SK-N-SH (cell line): ENCODE data around the gene SLCO6A1. TPM values are rescaled to one million over a fixed set of nuclear protein-coding genes. Genes with fewer than 3 reads are reported as not detected.

Experiments
- CTCF ChIA-PET: fragments of 300-600, 350-600 bp; formaldehyde crosslinking; extraction: SDS; loops from one replicate; lab custom pipeline; 2021; lab: Yijun Ruan, JAX
- POLR2A ChIA-PET: fragments of 350-600 bp; sonication (Branson Sonifier 250); formaldehyde crosslinking; extraction: SDS; loops from one replicate; lab custom pipeline; 2020; ENCODE audit warnings: antibody characterized with exemption, inconsistent platforms; lab: Yijun Ruan, JAX
- DNase-seq: peaks from one replicate; pipeline ENCODE4 v3.0.0; 2012
- H2AFZ ChIP-seq: fragments of 200-600 bp; sonication (generic); 2 replicates; pipeline ENCODE4 v1.8.1; 2016; ENCODE audit warnings: antibody characterized with exemption, mild to moderate bottlenecking, low read depth
- H3F3A ChIP-seq: fragments of 200-600 bp; sonication (generic); replicated peaks from 2 replicates; pipeline ENCODE3; 2016; ENCODE audit warnings: antibody characterized with exemption, mild to moderate bottlenecking; ENCODE audit not compliant: insufficient read depth
- H3K27ac ChIP-seq, 2 experiments: fragments of 200-500 bp in 1 of 2; fragments of 200-600 bp in 1 of 2; sonication (Bioruptor generic) in 1 of 2; sonication (generic), shearing (Covaris generic) in 1 of 2; 2 replicates each; pipeline versions ENCODE4 v1.5.1 to v1.6.1; 2014 to 2016; ENCODE audit warnings: low read depth in 2 of 2, inconsistent platforms in 1 of 2, low read length in 1 of 2, mild to moderate bottlenecking in 1 of 2, mixed read lengths in 1 of 2
- H3K27me3 ChIP-seq: fragments of 200-600 bp; sonication (generic), shearing (Covaris generic); 2 replicates; pipeline ENCODE4 v1.6.1; 2016; ENCODE audit warnings: mixed run types; ENCODE audit not compliant: insufficient read depth
- H3K36me3 ChIP-seq, 2 experiments: fragments of 200-500 bp in 1 of 2; fragments of 200-600 bp in 1 of 2; sonication (Bioruptor generic) in 1 of 2; sonication (generic) in 1 of 2; replicated peaks in 1 of 2; 2 replicates each; pipeline versions ENCODE3 to v1.5.1; 2014 to 2016; ENCODE audit warnings: low read length in 1 of 2, mild to moderate bottlenecking in 1 of 2; ENCODE audit not compliant: insufficient read depth in 2 of 2, control insufficient read depth in 1 of 2
- H3K4me1 ChIP-seq, 2 experiments: fragments of 200-500 bp in 1 of 2; fragments of 200-600 bp in 1 of 2; sonication (Bioruptor generic) in 1 of 2; sonication (generic), shearing (Covaris generic) in 1 of 2; 2 replicates each; pipeline versions ENCODE4 v1.5.1 to v1.6.1; 2014 to 2016; ENCODE audit warnings: low read depth in 1 of 2, low read length in 1 of 2, mixed run types in 1 of 2; ENCODE audit not compliant: insufficient read depth in 2 of 2, control insufficient read depth in 1 of 2
- H3K4me2 ChIP-seq: fragments of 200-600 bp; sonication (generic), shearing (Covaris generic); 2 replicates; pipeline ENCODE4 v1.6.1; 2017; ENCODE audit warnings: mixed run types
- H3K4me3 ChIP-seq, 2 experiments: fragments of 200-500 bp in 1 of 2; fragments of 200-600 bp in 1 of 2; sonication (Bioruptor generic) in 1 of 2; sonication (generic), shearing (Covaris generic) in 1 of 2; 2 replicates each; pipeline versions ENCODE4 v1.5.1 to v1.8.1; 2014 to 2016; ENCODE audit warnings: low read depth in 2 of 2, inconsistent platforms in 1 of 2, low read length in 1 of 2, mild to moderate bottlenecking in 1 of 2, mixed read lengths in 1 of 2, moderate library complexity in 1 of 2
- H3K79me2 ChIP-seq: fragments of 200-600 bp; sonication (generic); 2 replicates; pipeline ENCODE4 v1.8.1; 2017; ENCODE audit warnings: mild to moderate bottlenecking; ENCODE audit not compliant: insufficient read depth
- H3K9ac ChIP-seq: fragments of 200-600 bp; sonication (generic); 2 replicates; pipeline ENCODE4 v1.6.1; 2017; ENCODE audit warnings: mixed run types
- H3K9me2 ChIP-seq: fragments of 200-600 bp; sonication (generic); 2 replicates; pipeline ENCODE4 v1.6.1; 2017; ENCODE audit warnings: mixed run types
- H3K9me3 ChIP-seq: fragments of 200-600 bp; sonication (generic); 2 replicates; pipeline ENCODE4 v1.6.1; 2017; ENCODE audit warnings: mixed run types, mild to moderate bottlenecking, moderate library complexity
- H4K20me1 ChIP-seq: fragments of 200-600 bp; sonication (generic); 2 replicates; pipeline ENCODE4 v1.6.1; 2017; ENCODE audit warnings: mild to moderate bottlenecking, mixed run types; ENCODE audit not compliant: insufficient read depth
- CHD2 ChIP-seq: fragments of 150-350 bp; IDR thresholded peaks from 2 replicates; pipeline ENCODE4 v1.6.1; 2018; ENCODE audit warnings: low read length; ENCODE audit not compliant: partially characterized antibody
- ELF1 ChIP-seq: IDR thresholded peaks from 2 replicates; pipeline ENCODE4 v1.4.0; 2012
- EP300 ChIP-seq, 2 experiments: IDR thresholded peaks; 2 replicates each; pipeline versions ENCODE4 v1.4.0 to v1.6.1; 2012; ENCODE audit warnings: borderline replicate concordance in 1 of 2, low read depth in 1 of 2, low read length in 1 of 2
- FOXM1 ChIP-seq: IDR thresholded peaks from 2 replicates; pipeline ENCODE4 v1.4.0; 2012; ENCODE audit warnings: low read depth, mild to moderate bottlenecking
- GABPA ChIP-seq: IDR thresholded peaks from 2 replicates; pipeline ENCODE4 v1.4.0; 2012; ENCODE audit warnings: low read depth, mild to moderate bottlenecking
- GATA2 ChIP-seq: sonication (generic); formaldehyde crosslinking; IDR thresholded peaks from 2 replicates; pipeline ENCODE4 v1.5.0; 2020; ENCODE audit warnings: mild to moderate bottlenecking, missing genetic modification reagents
- MAX ChIP-seq: IDR thresholded peaks from 2 replicates; pipeline ENCODE4 v1.4.0; 2012; ENCODE audit warnings: low read depth
- RAD21 ChIP-seq: IDR thresholded peaks from 2 replicates; pipeline ENCODE4 v1.6.1; 2012; ENCODE audit warnings: mild to moderate bottlenecking, low read length
- RCOR1 ChIP-seq: fragments of 150-350 bp; IDR thresholded peaks from 2 replicates; pipeline ENCODE4 v1.6.1; 2017; ENCODE audit warnings: antibody characterized with exemption, low read length
- RXRA ChIP-seq: IDR thresholded peaks from 2 replicates; pipeline ENCODE4 v1.4.0; 2012; ENCODE audit warnings: low read depth, mild to moderate bottlenecking, borderline replicate concordance
- TCF12 ChIP-seq: IDR thresholded peaks from 2 replicates; pipeline ENCODE4 v1.4.0; 2012
- TEAD4 ChIP-seq: IDR thresholded peaks from 2 replicates; pipeline ENCODE4 v1.4.0; 2012; ENCODE audit warnings: mild to moderate bottlenecking, borderline replicate concordance; ENCODE audit not compliant: insufficient read depth
- USF1 ChIP-seq: IDR thresholded peaks from 2 replicates; pipeline ENCODE4 v1.4.0; 2012; ENCODE audit warnings: low read depth, borderline replicate concordance
- ZBTB33 ChIP-seq: IDR thresholded peaks from 2 replicates; pipeline ENCODE4 v1.4.0; 2012; ENCODE audit warnings: low read depth, borderline replicate concordance
- WGBS: methylation state at CpG from one replicate; pipeline ENCODE4 v1.1.6; 2017; ENCODE audit warnings: low lambda C conversion rate; 5-methylcytosine and 5-hydroxymethylcytosine counted together
- polyA plus RNA-seq, 3 experiments: library from polyadenylated mRNA; depleted of rRNA; stranded (reverse); fragments of >200 nt; gene quantifications; 2 replicates each; pipeline ENCODE4 v1.2.3, GENCODE V29; 2012
- TF ChIP-seq, protein P1 (sequence below): fragments of 200-600 bp; sonication (generic); IDR thresholded peaks from 2 replicates; pipeline ENCODE4 v1.6.1; 2017; ENCODE audit warnings: antibody characterized with exemption, mild to moderate bottlenecking, moderate library complexity

Gene SLCO6A1
- polyA plus RNA-seq, 1 of the 3 experiments (the other 2 are of a cell fraction) = not detected

DNA sequence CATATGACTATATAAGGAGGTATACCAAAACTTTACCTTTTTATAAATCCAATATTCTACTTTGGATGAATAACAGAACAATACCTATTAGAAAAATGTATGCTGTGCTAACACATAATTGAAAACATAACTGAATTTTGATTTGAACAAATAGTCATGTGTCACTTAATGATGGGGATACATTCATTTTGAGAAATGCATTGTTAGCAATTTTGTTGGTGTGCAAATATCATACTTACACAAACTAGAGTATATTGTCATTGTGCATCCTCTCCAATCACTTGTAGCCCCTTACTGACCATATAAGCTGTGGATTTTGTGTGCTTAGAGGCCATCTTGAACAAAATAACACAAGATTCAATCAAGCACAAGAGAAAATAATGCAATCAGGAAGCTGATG lies 130.4 kb downstream of the SLCO6A1 start:
- Histone ChIP-seq H4K20me1 (no peaks in the 10 kb centered on the region), H3F3A (no peaks in the 10 kb centered on the region), H3K79me2 (no peaks in the 10 kb centered on the region), H3K4me2 (no peak overlapping the region), H3K9ac (no peak overlapping the region), H2AFZ (no peak overlapping the region), H3K9me2 (no peaks in the 10 kb centered on the region), H3K27ac (no peak overlapping the region), H3K4me1 (no peaks in the 10 kb centered on the region), H3K9me3 (no peaks in the 10 kb centered on the region), H3K27me3 (no peaks in the 10 kb centered on the region), H3K36me3 (no peaks in the 10 kb centered on the region), H3K4me3 (no peak overlapping the region)
- DNase-seq = no peak
- TF ChIP-seq EP300 (IDR thresholded peaks at IDR 0.05; ENCODE audit: borderline replicate concordance in 1 of 2, low read depth in 1 of 2, low read length in 1 of 2) (no peak), RXRA (no peak), ZBTB33 (no peak), FOXM1 (no peak), MAX (no peak)
- TF ChIP-seq, protein P1, sequence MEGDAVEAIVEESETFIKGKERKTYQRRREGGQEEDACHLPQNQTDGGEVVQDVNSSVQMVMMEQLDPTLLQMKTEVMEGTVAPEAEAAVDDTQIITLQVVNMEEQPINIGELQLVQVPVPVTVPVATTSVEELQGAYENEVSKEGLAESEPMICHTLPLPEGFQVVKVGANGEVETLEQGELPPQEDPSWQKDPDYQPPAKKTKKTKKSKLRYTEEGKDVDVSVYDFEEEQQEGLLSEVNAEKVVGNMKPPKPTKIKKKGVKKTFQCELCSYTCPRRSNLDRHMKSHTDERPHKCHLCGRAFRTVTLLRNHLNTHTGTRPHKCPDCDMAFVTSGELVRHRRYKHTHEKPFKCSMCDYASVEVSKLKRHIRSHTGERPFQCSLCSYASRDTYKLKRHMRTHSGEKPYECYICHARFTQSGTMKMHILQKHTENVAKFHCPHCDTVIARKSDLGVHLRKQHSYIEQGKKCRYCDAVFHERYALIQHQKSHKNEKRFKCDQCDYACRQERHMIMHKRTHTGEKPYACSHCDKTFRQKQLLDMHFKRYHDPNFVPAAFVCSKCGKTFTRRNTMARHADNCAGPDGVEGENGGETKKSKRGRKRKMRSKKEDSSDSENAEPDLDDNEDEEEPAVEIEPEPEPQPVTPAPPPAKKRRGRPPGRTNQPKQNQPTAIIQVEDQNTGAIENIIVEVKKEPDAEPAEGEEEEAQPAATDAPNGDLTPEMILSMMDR = no peak
- POLR2A ChIA-PET = no interaction called here
- CTCF ChIA-PET = no interaction called here

- Histone ChIP-seq H3K9me2 (no peaks in the 10 kb centered on the region), H3F3A (no peaks in the 10 kb centered on the region)
- CTCF ChIA-PET = interaction anchor here (0.8 to 2.4 kb wide), 2 partner anchors 45 to 55 kb away, joined by 3 to 8 read pairs; partner anchors contain the start of gene SLCO4C1
- no peak for TF ChIP-seq ZBTB33
- TF ChIP-seq TEAD4 = no peak
- no peak for TF ChIP-seq GABPA
- TF ChIP-seq CHD2 = peak; percentile 58
- no peak for TF ChIP-seq ELF1
- TF ChIP-seq RAD21 = peak; percentile 20; the same call in 1 of the 2 replicates
- 0 out of 2 replicates have a peak, but pooled peaks have one; percentile 16 for TF ChIP-seq TCF12
- peak in 1 of 2 experiments; percentile 72; a peak in 2 of 4 replicates for TF ChIP-seq EP300 (IDR thresholded peaks at IDR 0.05; ENCODE audit: borderline replicate concordance in 1 of 2, low read depth in 1 of 2, low read length in 1 of 2)
- TF ChIP-seq GATA2 (CRISPR knock-in tag) = peak; percentile 73
- no peak for TF ChIP-seq FOXM1
- peak; percentile 87 for TF ChIP-seq RCOR1
- no peak for TF ChIP-seq USF1
- TF ChIP-seq, all 33 proteins: peak for 6
- no peak overlapping the region for H3K4me3 ChIP-seq
- no peaks in the 10 kb centered on the region for H4K20me1 ChIP-seq
- H3K27me3 ChIP-seq = no peaks in the 10 kb centered on the region
- 0% methylated on average over 2 of the region's 2 CpGs for WGBS
- H3K27ac ChIP-seq = peak overlapping the region in 1 of 2 experiments; percentile 53; a peak in 2 of 4 replicates
- H3K9me3 ChIP-seq = no peaks in the 10 kb centered on the region
- H3K4me2 ChIP-seq = no peak overlapping the region
- H3K4me1 ChIP-seq = peaks cover 0 to 6% of the 10 kb centered on the region in 2 experiments; a peak in 2 of 4 replicates
- no peak overlapping the region for H3K9ac ChIP-seq
- DNase-seq = peak; percentile 38
- no peaks in the 10 kb centered on the region for H3K79me2 ChIP-seq
- H3K36me3 ChIP-seq = no peaks in the 10 kb centered on the region
- POLR2A ChIA-PET = no interaction called here
- no peak overlapping the region for H2AFZ ChIP-seq
Measured at GRCh38 chr5:102341681-102342288, 157.0 kb downstream of the SLCO6A1 start.
